Ramos (cell line): ENCODE measurements around the gene CYTIP.

ENCODE experiments used
- in situ Hi-C: fragments of 300-500 bp; cut with MboI; formaldehyde crosslinking; loops from one replicate; pipeline ENCODE4 v1.14.3; 2022; ENCODE audit warnings: low sequenced_read_pairs; ENCODE audit not compliant: unreplicated experiment

CYTIP gene

GRCh38 chr2:157443795-157444640, at the start of gene CYTIP:
Gene CYTIP (minus strand): TSS chr2:157444089. CDS start chr2:157444020, 69 bp downstream.
- in situ Hi-C loops, result no loop called here

GRCh38 chr2:157492189-157492773, 48.4 kb upstream of the CYTIP start:
- in situ Hi-C loops, result loop anchor here (10.0 kb wide), 1 partner anchor 513 kb away; no protein-coding TSS in a partner anchor

DNA sequence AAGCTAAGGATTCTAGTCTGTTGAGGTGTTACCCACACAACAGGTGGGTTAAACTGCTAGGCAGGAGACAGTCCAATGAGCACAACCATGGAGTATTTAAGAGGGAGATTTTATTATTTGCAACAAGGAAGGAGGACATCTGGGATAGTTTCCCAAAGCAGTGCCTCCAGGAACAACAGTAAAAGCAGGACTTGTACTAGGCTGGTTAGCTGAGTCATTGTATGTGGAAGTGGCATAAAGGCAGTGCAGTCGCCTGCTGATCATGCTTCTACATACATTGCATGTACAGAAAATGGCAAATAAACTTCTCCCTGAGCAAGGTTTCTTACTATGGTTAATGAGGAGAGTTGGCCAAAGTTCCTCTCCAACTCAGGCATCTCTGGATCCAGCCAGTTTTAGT, 46.1 kb upstream of the CYTIP start:
- in situ Hi-C loops, result loop anchor here (10.0 kb wide), 1 partner anchor 515 kb away; no protein-coding TSS in a partner anchor

- in situ Hi-C loops, result no loop called here
Observed at GRCh38 chr2:157488877-157489276, 45.0 kb upstream of the CYTIP start.

- in situ Hi-C loops, result no loop called here
Observed at GRCh38 chr2:157487747-157488146, 43.9 kb upstream of the CYTIP start.

DNA sequence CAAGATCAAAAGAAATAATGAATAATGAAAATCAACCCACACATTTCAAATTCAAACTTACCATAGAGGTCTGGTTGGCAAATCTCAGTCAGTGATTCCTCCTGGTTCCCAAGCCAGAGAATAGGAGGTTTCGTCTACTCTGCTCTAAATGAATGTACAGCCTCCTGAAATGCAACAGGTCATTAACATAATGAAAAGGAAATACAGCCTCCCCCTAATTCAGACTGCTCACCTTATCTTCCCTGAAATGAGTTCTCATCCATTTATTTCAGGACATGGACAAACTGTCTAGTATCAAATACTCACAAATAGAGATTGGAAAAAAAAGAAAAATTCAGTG, 43.4 kb upstream of the CYTIP start:
- in situ Hi-C loops, result no loop called here

GRCh38 chr2:157486596-157487270, 42.8 kb upstream of the CYTIP start:
- in situ Hi-C loops, result no loop called here

- in situ Hi-C loops, result no loop called here
Observed at GRCh38 chr2:157480182-157480961, 36.5 kb upstream of the CYTIP start.

DNA sequence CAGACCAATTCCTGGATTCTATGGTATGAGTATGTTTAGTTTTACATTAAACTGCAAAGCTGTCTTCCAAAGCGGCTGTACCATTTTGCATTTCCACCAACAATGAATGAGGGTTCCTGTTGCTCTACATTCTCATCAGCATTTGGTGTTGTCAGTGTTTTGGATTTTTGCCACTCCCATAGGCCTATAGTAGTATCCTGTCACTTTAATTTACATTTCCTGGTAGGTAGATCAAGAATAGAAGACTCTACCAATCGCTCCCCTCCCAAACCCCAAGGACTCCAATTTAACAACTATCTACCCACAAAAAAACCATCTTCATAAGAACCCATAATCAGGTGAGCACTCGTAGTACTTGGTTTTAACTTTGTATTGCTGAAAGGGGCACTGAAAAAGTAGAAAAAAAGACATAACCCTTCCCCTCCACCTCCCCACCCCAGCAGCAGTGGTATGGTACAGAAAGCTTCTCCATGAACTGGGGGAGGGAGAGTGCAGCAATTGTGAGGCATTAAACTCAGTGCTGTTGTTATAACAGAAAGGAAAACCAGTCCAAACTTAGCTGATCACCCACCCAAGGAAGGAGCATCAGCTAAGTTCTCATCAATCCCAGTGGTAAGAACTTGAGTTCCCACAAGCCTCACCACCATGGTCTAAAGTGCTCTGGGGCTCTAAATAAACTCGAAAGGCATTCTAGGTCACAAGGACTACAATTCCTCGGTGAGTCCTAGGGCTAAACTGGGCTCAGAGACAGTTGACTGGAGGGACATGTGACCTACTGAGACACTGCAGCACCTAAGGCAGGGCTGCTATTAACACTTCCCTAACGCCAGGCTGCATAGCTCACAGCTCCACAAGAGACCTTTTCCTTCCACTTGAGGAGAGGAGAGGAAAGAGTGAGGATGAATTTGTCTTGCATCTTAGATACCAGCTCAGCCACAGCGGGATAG, 35.5 kb upstream of the CYTIP start:
- in situ Hi-C loops, result no loop called here

- in situ Hi-C loops, result no loop called here
Observed at GRCh38 chr2:157477919-157478318, 34.0 kb upstream of the CYTIP start.

GRCh38 chr2:157476953-157477709, 33.2 kb upstream of the CYTIP start:
- in situ Hi-C loops, result no loop called here

GRCh38 chr2:157475722-157476390, 32.0 kb upstream of the CYTIP start:
- in situ Hi-C loops, result no loop called here

GRCh38 chr2:157473581-157473980, 29.7 kb upstream of the CYTIP start:
- in situ Hi-C loops, result no loop called here

DNA sequence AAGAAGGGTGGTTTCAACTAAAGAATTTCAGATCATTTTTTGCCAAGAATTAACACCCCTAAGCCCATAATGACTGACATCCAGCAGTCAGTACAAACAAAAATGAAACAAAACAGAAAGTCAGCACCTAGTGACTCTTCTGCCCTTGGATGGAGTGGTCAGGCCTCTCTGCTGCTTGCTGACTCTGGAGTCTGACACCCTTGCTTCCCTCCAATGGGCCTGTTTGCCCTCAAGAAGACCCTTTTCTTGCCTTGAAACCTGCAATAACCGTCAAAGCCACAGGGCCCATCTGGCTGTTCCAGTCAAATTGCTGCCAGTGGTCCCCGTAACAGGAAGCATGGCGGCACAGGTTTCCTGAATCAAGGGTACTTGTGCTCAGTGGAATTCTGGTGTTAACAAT, 27.2 kb upstream of the CYTIP start:
- in situ Hi-C loops, result no loop called here

DNA sequence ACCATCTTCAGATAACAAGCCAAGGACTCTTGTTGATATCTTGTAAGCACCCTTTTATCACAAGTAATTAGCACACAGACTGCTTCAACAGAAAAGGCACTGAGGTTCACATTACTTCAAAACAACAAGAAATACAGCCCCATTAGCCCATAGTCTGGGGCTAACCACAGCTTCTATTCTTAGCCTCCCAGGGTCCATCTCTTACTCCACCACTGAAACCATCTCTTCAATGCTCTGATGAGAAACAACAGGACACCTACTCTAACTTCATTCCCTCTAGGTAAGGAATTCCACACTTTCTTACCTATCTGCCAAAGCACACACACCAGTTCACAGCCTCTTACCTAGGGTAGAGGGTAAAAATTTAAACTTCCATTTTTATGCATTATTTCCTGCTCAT, 26.4 kb upstream of the CYTIP start:
- in situ Hi-C loops, result no loop called here

DNA sequence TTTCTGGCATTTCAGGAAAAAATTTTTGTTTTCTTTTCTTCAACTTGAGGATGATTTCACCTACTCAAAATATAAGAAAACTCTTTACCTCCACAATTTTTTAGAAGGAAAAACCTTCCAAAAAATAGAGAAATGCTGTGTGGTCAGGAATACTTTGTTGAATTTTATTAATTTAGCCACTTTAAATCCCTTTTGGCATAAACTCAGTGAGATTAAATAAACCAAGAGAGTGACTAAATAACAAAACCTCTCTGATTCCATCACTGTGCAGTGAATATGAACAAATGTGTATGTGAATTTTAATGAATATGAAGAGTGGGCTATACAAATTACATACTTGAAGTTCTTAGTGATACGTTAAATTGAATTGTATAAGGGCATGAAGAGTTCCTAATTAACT, 25.8 kb upstream of the CYTIP start:
- in situ Hi-C loops, result loop anchor here (10.0 kb wide), 1 partner anchor 145 kb away; the partner anchor contains the start of gene ERMN

GRCh38 chr2:157468931-157469708, 25.2 kb upstream of the CYTIP start:
- in situ Hi-C loops, result loop anchor here (10.0 kb wide), 1 partner anchor 144 kb away; the partner anchor contains the start of gene ERMN
